Mesothelial cell of epicardium (in vitro differentiated cells): ENCODE data around the gene WASHC2A. TPM values are rescaled to one million over a fixed set of nuclear protein-coding genes. Genes with fewer than 3 reads are reported as not detected.
"Not testable (repeated sequence)": the region's sequence is repeated elsewhere in the genome, so short reads cannot be mapped to it uniquely, and the experiment has no call there.

Experiments
- DNase-seq, 2 experiments: peaks; one replicate each; pipeline ENCODE4 v3.0.0; 2021; ENCODE audit warnings: low spot score in 2 of 2; ENCODE audit not compliant: unreplicated experiment in 2 of 2
- H3K27ac Mint-ChIP-seq: 2 replicates; pipeline ENCODE4 v1.8.0; 2021; ENCODE audit warnings: mixed read lengths
- H3K27me3 Mint-ChIP-seq: 2 replicates; pipeline ENCODE4 v1.8.0; 2021; ENCODE audit warnings: low read depth, mixed read lengths
- H3K36me3 Mint-ChIP-seq: 2 replicates; pipeline ENCODE4 v1.8.0; 2021; ENCODE audit warnings: mixed read lengths
- H3K4me1 Mint-ChIP-seq: 2 replicates; pipeline ENCODE4 v1.8.0; 2021; ENCODE audit warnings: mixed read lengths
- H3K4me3 Mint-ChIP-seq: 2 replicates; pipeline ENCODE4 v1.8.0; 2021; ENCODE audit warnings: mild to moderate bottlenecking, moderate library complexity, mixed read lengths
- H3K9me3 Mint-ChIP-seq: 2 replicates; pipeline ENCODE4 v1.8.0; 2021; ENCODE audit warnings: mixed read lengths
- CTCF ChIP-seq: fragments of 200-600 bp; sonication (generic); IDR thresholded peaks from one replicate; pipeline ENCODE4 v1.5.0; 2021; ENCODE audit warnings: antibody characterized with exemption; ENCODE audit not compliant: unreplicated experiment
- total RNA-seq: library from RNA; stranded (reverse); gene quantifications from 3 replicates; pipeline ENCODE4 v1.2.1, GENCODE V29; 2021

WASHC2A gene, protein sequence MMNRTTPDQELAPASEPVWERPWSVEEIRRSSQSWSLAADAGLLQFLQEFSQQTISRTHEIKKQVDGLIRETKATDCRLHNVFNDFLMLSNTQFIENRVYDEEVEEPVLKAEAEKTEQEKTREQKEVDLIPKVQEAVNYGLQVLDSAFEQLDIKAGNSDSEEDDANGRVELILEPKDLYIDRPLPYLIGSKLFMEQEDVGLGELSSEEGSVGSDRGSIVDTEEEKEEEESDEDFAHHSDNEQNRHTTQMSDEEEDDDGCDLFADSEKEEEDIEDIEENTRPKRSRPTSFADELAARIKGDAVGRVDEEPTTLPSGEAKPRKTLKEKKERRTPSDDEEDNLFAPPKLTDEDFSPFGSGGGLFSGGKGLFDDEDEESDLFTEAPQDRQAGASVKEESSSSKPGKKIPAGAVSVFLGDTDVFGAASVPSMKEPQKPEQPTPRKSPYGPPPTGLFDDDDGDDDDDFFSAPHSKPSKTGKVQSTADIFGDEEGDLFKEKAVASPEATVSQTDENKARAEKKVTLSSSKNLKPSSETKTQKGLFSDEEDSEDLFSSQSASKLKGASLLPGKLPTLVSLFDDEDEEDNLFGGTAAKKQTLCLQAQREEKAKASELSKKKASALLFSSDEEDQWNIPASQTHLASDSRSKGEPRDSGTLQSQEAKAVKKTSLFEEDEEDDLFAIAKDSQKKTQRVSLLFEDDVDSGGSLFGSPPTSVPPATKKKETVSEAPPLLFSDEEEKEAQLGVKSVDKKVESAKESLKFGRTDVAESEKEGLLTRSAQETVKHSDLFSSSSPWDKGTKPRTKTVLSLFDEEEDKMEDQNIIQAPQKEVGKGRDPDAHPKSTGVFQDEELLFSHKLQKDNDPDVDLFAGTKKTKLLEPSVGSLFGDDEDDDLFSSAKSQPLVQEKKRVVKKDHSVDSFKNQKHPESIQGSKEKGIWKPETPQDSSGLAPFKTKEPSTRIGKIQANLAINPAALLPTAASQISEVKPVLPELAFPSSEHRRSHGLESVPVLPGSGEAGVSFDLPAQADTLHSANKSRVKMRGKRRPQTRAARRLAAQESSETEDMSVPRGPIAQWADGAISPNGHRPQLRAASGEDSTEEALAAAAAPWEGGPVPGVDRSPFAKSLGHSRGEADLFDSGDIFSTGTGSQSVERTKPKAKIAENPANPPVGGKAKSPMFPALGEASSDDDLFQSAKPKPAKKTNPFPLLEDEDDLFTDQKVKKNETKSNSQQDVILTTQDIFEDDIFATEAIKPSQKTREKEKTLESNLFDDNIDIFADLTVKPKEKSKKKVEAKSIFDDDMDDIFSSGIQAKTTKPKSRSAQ (N-terminal part only)
- 34.2 to 41.1 TPM (median 35.4 TPM) in 3 replicates for total RNA-seq

- peak within 1 kb of the TSS; percentile 90 for H3K27ac Mint-ChIP-seq
- DNase-seq, result peak; percentile 65 to 98
- not testable (repeated sequence) for H3K36me3 Mint-ChIP-seq, H3K4me1 Mint-ChIP-seq, H3K27me3 Mint-ChIP-seq, H3K9me3 Mint-ChIP-seq
- peak within 1 kb of the TSS; percentile 76 for H3K4me3 Mint-ChIP-seq
Observed at GRCh38 chr10:50067546-50068351, at the start of gene WASHC2A. TSS of gene WASHC2A (plus strand) at chr10:50067954. CDS start at chr10:50068006, 52 bp downstream.

GRCh38 chr10:50019279-50019678, 48.5 kb upstream of the WASHC2A start:
- not testable (repeated sequence) for H3K36me3 Mint-ChIP-seq, H3K27ac Mint-ChIP-seq, H3K27me3 Mint-ChIP-seq, DNase-seq, H3K4me1 Mint-ChIP-seq, H3K4me3 Mint-ChIP-seq, H3K9me3 Mint-ChIP-seq

- H3K4me1 Mint-ChIP-seq, DNase-seq, H3K36me3 Mint-ChIP-seq, H3K4me3 Mint-ChIP-seq, H3K9me3 Mint-ChIP-seq, H3K27ac Mint-ChIP-seq: not testable (repeated sequence)
- H3K27me3 Mint-ChIP-seq, result peaks cover 10% of the 10 kb centered on the region
Observed at GRCh38 chr10:50020451-50021024, 47.2 kb upstream of the WASHC2A start.

DNA sequence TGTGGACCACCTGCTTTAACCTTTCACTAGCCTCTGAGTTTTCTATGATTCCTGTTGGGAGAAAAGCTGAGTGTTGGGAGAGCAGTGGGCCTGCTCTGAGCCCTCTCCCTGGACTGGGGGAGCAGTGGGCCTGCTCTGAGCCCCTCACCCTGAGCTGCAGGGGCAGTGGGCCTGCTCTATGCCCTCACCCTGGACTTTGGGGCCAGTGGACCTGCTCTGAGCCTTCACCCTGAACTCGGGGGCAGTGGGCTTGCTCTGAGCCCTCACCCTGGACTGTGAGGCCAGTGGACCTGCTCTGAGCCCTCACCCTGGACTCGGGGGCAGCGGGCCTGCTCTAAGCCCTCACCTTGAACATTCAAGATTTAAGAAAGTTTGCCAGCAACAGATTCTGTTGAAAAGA, 46.1 kb upstream of the WASHC2A start:
- H3K36me3 Mint-ChIP-seq, result no peaks in the 10 kb centered on the region
- DNase-seq, result no peak
- no peak for TF ChIP-seq CTCF
- H3K4me1 Mint-ChIP-seq, result no peaks in the 10 kb centered on the region
- H3K4me3 Mint-ChIP-seq, result no peak overlapping the region
- peaks cover 3% of the 10 kb centered on the region for H3K9me3 Mint-ChIP-seq
- peaks cover 11% of the 10 kb centered on the region for H3K27me3 Mint-ChIP-seq
- no peak overlapping the region for H3K27ac Mint-ChIP-seq

- H3K27ac Mint-ChIP-seq, H3K4me1 Mint-ChIP-seq, H3K36me3 Mint-ChIP-seq, H3K4me3 Mint-ChIP-seq, H3K9me3 Mint-ChIP-seq, DNase-seq: not testable (repeated sequence)
- peaks cover 20% of the 10 kb centered on the region for H3K27me3 Mint-ChIP-seq
Observed at GRCh38 chr10:50024716-50025383, 42.9 kb upstream of the WASHC2A start.

GRCh38 chr10:50025627-50026026, 42.1 kb upstream of the WASHC2A start:
- Mint-ChIP-seq H3K36me3 (no peaks in the 10 kb centered on the region), H3K4me1 (no peaks in the 10 kb centered on the region), H3K27me3 (peaks cover 21% of the 10 kb centered on the region), H3K9me3 (peaks cover 3% of the 10 kb centered on the region), H3K27ac (no peak overlapping the region), H3K4me3 (no peak overlapping the region)
- TF ChIP-seq CTCF, result no peak
- no peak for DNase-seq
